GM19467 (cell line): Measurements from ENCODE around the gene MSN.

Source experiments
- ATAC-seq: cut with Tn5 transposase; IDR thresholded peaks from one replicate; pipeline ENCODE4 v1.9.1; 2021; ENCODE audit warnings: mild to moderate bottlenecking, moderate library complexity; ENCODE audit not compliant: unreplicated experiment

MSN gene

DNA sequence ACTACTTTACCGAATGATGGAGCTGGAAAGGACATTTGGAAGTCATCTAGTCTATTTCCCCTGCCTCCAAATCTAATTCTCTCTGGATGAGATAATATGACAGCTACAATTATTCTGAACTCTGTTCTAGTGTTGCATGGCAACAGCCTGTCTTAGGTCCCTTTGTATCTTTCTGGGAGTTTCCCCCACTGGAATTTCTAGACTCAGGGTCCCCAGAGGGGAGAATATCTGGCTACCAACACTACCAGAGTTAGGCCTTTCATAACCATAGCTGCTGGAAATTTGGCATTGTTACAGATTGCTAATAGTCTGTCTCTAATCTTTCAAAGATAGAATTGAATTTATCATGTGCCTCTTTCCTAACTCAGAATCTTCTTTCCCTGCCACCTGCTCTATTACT is 4.5 kb downstream of the MSN start:
- no peak for ATAC-seq

DNA sequence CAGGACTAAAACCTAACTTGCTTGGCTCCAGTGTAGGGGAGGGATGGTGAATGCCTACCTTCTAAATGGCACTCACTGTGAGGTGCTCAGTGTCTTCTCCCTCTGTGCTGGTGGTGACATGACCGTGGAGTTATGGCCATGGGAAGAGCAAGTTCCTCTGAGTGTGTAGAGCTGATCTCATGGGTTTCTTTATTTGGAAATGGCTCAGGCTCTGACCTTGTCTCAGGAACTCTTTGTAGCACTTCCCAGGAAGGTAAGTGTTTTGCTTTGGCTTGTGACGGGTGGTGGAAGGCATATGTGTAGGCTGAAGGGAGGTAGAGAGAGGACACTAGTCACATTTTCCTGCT is 6.4 kb downstream of the MSN start:
- ATAC-seq, result no peak

DNA sequence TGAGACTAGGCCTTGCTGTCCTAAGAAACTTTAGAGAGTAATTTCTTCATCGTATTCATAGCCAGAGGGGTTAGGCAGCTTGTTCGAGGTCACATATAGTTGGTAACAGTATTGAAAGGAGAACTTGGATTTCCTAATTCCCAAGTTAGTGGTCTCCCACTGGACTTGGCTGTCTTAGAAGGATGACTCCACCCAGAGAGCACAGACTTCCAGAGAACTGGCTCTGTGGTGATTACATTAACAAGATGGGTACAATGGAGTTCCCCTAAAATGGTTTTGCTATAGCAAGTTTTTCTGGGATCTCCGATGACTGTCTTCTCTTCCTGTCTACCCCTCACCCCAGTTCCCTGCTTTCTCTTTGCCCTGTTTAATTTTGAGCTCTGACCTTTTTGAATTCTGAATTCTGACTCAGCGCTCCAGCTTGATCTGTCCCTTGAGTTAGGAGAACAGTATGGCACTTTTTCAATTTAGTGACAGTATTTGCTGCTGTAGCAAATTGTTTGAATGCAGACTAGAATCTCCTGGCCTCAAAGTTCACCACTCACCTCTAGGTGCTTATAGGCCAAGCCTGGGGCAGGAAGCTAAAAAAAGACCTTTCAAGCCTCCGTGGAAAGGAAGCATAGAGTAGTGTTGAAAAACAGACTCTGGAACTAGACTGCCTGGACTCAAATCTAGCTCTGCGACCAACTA is 6.9 kb downstream of the MSN start:
- ATAC-seq, result no peak

DNA sequence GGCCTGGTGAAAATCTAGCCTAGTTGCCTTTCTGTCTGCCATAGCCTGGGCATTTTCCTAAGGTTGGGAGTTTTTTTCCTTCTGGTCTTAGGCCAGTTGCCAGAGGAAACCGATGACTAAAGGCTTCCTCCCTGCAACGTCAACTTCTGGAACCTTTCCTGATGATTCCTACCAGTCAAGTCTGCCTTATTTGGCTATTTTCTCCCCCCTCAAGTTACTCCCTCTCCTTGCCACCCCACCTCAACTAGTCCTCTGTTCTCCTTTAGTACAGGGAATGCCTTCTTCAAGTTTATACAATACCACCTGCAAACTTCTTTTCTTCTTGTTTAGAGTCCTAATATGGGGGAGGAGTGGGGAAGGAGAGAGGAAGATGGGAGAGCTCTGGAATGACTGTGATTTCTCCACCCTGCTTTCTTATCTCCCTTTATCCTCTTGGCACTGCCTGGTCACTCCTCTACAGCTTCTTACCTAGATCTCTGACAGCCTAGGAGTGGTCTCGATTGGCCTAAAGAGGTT is 10.6 kb downstream of the MSN start:
- no peak for ATAC-seq

DNA sequence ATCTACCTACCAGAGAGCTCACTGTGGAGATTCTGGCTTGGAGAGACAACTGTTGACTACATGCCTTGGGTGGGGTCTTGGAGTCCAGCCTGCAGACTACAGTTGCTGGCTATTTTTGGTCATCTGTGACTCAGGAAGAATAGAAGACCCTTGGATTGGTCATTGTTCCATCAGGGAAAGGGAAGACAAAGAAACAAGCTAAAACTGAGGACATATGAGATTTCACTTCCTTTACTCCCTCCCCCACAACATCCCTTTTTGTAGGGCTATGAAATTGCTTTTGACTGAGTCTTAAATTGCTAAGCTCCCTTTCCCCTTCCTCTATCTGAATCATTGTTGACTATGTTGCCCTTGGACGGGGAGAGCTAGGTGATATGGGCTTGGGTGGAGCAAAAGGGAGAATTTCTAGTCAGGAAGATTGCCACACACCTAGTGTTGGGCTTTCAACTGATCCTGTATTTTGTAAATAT is 11.7 kb downstream of the MSN start:
- no peak for ATAC-seq

DNA sequence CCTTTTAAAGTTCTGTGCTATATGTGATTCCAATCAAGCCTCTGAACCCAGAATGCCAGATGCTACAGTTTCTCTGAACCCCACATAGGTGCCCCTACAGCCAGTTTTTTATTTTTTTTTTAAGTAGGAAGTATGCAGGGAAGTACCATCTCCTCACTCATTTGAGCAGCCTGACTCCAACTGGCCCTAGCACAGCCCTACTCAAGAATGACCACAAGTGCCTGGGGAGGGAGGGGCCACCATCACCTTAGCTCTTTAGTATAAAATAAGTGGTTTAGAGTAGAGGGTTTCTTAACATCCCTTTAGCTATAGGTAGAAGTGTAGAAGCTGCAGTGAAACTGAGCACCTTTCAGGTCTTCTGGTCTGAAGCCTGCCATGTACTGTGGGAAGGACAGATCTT is 14.4 kb downstream of the MSN start:
- ATAC-seq, result no peak

DNA sequence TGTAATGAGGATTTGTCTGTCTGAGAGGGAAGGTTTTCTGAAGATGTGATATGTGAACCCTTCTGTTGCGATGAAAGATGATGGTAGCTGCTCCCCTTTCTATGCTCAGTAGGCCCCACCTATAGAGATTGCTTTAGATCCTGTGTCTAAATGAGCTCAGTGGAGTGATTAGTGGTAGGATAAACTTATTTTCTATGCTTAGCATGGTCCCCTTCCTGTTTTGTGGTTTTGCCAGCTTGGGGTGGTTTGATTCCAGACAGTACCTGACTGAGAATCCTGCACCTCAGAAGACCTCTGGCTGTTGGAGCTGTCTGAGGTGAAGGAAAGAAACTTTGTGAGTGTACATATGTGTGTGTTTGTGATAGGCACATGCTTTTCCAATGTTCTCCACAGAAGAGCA is 17.7 kb downstream of the MSN start:
- no peak for ATAC-seq

DNA sequence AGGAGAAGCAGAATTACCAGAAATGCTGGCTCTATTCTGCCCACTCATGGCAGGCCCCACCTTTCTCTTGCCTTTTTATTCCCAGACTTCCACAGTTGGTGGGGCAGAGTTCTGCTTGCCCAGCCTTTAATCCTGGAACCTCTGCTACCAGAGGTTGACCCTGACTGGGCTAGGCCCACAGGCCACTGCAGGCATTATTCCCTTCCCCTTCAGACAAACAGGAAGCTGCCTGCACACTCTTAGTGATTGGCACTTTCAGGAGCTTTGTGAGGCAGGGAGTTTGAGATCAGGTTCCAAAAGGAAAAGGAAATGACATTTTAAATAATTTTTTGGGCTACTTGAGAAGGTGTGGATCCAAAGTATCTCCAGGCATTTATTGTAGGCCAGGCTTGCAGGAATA is 18.8 kb downstream of the MSN start:
- no peak for ATAC-seq

DNA sequence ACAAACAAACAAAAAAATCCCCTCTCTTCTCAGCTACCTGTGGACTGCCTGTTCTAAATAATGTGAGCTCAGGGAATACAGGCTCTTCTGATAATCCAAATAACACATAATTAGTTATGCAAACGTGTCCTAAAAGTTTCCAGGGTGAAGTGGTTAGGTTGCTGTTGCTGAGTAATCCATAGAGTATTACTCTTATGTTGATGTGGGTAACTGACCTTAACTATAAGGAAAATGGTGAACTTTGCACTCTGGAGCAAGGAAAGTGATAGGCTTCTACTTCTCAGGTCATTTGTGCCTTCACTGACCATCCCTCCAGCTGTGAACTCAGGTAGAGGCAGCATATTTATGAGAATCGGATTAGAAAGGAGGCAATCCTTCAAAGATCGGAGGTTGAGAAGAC is 19.9 kb downstream of the MSN start:
- ATAC-seq, result no peak

DNA sequence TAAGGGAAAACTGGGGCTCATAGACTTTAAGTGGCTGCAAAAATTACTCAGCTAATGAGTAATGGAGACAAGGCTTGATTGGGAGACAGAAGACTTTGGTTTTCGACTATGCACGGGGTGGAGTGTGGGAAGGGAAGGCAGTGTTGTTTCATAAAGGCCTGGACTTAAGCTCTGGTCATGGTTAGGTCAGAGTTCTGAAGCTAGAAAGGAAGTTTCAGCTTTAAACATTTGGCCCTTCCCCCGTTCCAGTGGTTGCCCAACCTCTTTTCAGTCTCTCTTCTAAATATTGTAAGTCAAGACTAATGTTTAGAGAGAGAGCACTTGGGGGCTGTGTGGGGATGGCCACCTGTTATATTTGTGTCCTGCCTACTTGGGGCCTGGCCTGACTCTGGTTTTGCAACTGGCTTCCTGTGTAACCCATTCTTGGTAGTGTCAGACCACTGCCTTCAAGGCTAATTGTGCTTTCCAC is 21.0 kb downstream of the MSN start:
- ATAC-seq, result peak; percentile 90

DNA sequence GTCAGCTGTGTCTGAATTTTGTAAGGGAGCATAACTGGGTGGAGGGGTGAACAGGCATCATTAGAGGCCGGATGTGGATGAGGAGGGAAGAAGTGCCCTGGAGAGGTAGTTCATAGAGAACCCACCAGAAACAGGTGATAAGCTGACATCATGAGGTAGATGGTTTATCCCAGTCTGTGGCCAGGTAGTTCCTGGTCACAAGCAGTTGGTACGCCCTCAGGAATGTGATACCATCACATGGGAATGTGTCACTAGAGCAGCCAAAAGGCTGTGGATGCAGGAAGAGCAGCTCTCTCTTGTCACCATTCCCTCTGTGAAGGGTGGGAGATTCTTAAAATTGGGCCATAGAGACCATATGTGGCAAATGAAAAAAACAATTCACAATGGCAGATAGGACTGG is 21.9 kb downstream of the MSN start:
- ATAC-seq, result no peak

DNA sequence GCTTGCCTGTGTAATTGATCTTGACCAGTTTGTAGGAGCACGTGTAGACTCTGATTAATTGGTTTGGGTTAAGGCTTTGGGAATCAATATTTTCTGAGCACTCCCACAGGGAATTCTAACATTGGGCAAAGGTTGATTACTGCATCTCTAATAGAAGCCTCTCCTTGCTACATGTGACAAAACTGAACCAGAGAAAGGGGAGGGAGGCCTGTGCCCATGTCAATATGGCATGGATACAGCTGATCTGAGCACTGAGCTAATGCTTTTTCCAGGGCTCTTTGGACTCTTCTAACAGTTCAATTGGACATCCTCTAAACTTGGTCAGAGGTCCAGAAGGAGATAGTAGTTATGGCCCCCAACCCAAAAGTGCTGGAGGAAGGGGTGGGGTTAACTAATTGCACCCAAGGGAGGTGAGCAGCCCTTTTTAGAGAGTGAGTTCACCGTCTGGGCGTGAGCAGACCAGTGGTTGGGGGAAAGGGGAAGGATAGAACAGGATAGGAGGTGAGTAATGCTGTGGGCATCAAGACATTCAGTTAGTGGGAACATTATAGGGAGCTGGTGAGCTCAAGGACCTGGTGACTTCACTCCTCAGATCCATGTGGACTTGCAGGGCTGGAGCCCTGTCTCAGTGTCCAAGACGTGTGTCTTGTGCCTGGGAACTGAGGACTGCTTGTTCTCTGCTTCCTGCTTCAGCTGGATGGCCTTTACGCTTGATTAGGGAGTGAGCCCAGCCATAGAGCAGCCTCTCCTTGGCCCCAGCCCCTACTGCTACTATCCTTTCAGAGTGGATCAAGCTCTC is 22.8 kb downstream of the MSN start:
- ATAC-seq, result no peak

DNA sequence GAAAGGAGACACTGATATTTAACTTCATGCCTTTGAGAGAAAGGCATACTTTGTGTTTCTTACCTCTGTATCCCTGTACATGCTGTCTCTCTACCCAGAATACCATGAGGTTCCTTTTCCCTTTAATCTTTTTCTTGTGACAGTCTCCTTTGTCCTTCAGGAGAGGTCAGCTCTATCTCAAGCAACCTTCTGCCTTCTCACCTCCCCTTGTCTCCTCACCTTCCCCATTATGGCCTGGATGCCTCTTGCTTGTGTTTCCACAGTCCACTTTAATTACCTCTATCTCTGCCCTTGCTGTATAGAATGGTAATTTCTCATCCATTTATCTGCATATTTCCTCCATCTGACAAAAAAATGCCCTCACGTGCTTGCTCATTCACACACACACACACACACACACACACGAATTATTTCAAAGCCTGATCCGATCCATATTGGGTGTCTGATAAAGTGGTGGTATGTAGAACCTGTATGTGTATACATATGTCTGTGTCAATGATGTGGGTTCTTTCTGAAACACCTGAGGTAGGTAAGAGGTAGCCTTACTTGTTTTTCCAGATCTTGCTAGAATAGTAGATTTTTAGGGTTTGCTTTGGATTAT is 28.5 kb downstream of the MSN start:
- ATAC-seq, result no peak

DNA sequence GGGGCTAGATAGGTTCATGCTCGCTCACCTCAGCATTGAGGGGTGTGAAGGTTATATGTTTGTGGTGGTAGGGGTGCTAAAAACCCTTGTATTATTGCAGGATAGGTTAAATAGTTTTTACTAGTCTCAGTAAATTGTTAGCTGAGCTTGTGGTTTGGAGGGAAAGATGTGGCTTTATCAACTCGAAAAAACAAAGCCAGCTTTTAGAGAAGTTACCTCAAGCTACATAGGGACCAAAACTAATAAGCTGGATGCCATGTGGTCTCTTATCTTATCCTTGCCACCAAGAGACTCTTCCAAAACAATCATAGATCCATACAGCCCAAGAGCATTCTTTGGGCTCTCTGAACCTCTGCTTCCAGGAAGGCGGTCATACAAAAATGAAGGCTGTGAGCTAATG is 29.2 kb downstream of the MSN start:
- ATAC-seq, result no peak

DNA sequence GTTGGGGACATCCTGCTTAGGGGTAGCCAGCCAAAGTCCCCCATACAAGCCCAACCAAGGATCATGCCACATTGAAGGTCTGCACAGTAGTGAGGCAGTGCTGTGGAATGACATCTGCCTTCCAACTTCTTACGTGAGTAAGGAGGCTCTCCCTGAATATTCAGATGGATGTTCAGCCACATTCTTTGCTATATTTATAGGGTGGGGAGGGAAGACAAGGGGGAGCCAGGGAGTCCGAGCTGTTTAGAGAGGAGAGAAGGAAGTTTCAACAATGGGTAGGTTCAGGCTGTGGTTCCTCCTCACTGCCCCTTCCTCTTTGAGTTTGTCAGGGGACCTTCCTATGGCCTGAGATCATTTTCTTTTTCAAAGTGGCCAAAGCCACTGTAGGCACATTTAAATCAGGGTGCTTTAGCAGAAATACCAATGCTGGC is 29.8 kb downstream of the MSN start:
- no peak for ATAC-seq

DNA sequence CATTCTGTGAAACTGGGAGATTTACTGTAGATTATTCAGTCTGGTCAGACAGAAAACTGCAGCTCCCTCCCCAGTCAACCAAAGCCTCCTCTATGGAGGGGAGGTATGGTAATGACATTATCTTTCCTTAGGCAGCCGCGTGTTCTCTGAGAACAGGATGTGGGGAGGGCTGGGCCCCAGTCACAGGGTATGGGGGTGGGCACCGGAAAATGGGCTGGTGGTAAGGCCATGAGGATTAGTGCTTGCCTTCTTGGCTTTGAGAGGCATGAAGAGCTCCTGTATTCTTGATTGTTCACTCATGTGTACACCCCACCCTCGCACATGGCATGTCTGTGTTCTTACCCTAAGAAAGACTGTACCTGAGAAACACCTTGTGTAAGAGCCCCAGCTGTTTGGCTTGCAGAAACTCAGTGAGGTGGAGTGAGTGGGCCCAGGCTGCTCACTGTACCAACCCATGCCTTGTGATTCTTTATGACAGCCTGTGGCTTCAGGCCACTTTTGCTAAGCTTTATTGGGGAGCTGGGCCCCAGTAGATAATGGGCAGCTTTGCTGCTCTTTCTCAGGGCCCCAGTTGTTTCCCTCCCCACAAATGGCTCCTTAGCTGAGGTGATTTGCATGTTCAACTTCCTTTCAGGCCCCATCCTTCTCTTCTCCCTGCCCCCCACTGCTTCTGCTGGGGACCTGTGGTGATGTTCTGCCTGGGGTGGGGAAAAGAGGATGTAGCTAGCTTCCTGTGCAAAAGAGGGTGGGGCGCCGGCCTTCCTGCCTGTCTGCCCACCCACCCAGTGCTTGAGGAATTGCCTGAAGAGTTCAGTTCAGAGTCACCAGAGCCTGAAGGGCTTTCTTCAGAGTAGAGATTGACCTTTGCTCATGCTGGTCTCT is 30.7 kb downstream of the MSN start:
- peak; percentile 62 for ATAC-seq

DNA sequence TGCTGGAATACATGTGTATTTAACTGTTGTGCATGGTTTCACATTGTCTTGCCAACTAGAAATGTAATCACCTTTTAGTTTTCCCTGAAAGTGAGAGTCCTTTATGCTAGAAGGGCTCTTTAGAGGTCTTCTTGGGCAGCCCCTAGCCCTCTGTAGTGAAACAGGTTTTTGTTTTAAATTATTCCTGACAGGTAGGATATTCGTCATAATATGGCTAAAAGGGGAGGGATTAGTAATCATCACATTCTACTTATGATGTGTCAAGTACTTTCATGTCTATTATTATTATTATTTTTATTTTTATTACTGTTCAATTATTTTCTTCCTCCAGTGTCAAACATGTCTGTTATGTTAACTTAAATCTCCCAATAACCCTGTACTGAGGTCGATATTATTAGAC is 35.5 kb downstream of the MSN start:
- no peak for ATAC-seq

DNA sequence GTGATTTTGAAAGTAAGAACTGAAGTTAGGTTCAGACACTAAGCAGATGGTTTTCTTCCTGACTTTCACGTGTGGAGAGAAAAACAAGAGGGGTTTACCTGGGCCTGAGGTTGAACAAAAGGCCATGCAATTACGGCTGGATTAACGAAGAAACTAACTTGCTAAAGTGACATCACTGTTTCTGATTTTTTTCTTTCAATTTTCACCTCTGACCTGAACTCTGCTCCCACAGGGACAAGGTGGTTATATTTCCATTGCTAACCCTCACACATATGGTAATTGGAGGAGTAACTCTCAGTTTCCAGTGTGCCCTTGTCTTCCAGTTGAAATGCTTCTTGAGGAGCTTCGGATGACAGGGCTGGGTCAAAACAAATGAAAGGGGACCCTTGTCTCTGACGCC is 38.0 kb downstream of the MSN start:
- ATAC-seq, result no peak

DNA sequence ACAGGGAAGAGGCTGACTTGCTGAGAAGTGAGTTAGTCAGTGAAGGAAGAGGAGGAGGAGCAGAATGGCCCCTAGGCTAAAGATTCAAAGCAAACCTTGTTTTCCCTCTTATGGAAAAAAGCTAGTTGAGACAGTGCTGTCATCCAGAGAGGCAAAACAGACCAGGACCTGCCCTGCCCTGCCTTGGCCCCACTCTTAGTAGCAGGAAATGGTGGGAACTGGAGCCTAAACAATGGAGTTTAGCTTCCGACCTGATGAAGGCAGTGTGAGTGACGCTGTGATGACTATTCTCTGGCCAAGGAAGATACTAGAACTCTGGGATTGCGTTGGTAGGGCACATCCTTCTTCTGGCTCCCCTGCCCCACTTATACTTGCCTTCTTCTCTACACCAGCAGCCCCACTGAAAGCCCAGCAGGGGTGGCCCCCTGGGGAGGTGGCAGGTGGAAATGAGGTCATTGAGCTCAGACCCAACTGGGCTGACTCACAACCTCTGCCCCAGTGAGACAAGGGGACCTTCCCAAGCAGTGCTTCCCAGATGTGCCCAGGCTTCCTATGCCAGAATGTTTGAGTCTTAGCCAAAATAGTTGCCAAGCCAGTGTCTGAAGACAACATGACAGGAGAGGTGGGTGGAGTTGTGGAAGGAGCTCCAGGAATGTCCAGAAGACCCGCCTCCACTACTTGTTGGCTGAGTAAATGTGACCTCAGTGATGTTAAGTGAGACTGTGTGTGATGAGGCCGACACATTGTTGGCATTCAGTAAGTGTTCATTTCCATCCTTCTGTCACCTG is 38.8 kb downstream of the MSN start:
- peak; percentile 33 for ATAC-seq

DNA sequence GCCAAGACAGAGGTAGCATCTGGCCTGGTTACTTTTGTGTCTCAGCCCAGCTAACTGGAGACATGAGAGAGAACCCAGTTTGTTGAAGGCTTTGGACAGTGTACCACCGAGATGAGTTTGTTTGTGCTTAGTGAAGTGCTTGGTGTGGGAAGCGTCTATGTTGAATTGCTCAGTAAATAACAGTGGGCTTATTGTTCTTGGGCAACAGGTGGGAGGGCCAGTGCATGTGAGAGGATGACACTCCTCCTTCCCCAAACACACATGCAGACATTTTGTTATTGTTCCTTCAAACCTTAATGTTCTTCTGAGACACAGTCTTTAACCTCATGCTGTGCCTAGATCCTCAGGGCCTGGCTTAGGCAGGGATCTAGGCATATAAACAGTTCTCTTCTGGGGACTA is 39.7 kb downstream of the MSN start:
- ATAC-seq, result no peak
